A673 (cell line): ENCODE results near the gene UBA1.

ENCODE experiments used
- CTCF ChIP-seq: fragments of 300-800, 200-600 bp; sonication (generic); conservative IDR thresholded peaks from 2 replicates; pipeline ENCODE4 v1.5.1; 2017; ENCODE audit warnings: low read depth, mild to moderate bottlenecking, antibody characterized with exemption, low read length, moderate library complexity, mixed read lengths
- EZH2 ChIP-seq: fragments of 200-600 bp; sonication (generic); IDR thresholded peaks from 2 replicates; pipeline ENCODE4 v1.6.1; 2017; ENCODE audit warnings: borderline replicate concordance, low read depth, mild to moderate bottlenecking, mixed read lengths, antibody characterized with exemption, low read length; ENCODE audit not compliant: poor library complexity, severe bottlenecking

DNA sequence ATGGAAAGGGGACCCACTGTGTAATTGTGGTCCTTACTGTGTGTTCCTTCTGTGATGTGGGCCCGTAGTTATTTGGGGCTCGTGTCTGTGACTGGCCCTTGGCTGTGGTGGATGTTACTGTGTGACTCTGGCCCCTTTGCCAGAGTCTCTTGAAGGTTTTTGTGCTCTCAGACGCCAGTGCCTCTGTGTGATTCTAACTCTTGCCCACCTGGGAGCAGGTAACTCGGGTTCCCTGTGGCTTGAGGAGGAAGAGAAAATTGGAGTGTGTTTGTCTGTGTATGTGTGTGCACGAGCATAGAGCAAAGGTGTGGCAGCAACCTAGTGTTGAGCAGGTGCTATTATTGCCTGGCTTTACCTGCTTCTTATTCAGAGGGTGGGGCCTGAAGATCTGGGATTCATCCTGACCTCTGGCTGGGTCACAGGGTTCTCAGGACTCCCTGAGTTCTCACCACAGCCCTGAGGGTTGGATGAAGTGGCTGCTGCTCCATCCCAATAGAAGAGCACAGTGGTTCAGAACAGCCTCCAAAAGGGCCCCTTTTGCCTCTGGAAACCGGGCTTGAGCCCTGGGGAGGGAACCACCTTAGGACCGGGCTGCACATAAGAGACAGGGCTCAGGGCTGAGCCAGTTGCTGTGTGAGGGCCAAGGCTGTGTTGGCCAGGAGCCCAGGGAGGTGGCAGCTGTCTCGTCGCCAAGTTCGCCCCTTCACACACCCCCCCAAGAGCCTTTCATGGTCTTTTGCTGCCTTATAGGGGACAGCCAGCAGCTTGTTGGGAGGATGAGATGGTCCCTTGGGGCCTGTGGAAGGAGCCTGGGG lies 47.3 kb upstream of the UBA1 start:
- TF ChIP-seq EZH2 (no peak), CTCF (no peak)
